Fibroblast of villous mesenchyme (primary cell): Measurements from ENCODE around the gene CFAP54. TPM values are rescaled to one million over a fixed set of nuclear protein-coding genes. Genes with fewer than 3 reads are reported as not detected.

Source experiments
- DNase-seq: peaks from one replicate; pipeline ENCODE4 v3.0.0-alpha.2; 2010; ENCODE audit warnings: low read depth
- H3K4me3 ChIP-seq: 2 replicates; pipeline ENCODE4 v1.5.1; 2011; ENCODE audit warnings: low read depth, mild to moderate bottlenecking, low read length
- CTCF ChIP-seq: IDR thresholded peaks from 2 replicates; pipeline ENCODE4 v1.5.1; 2012; ENCODE audit warnings: low read depth, mild to moderate bottlenecking, low read length; ENCODE audit not compliant: insufficient read depth
- total RNA-seq: library from RNA; depleted of rRNA; stranded (reverse); fragments of >200 nt; gene quantifications from 2 replicates; pipeline ENCODE4 v1.2.3, GENCODE V29; 2012

The CFAP54 gene
- total RNA-seq, 1 donor, result 0.86 TPM

- TF ChIP-seq CTCF, result no peak
- no peak for DNase-seq
- H3K4me3 ChIP-seq, result no peak overlapping the region
These were observed 319.2 kb downstream of the CFAP54 start for GRCh38 chr12:96808587-96808986.

GRCh38 chr12:96809522-96809921, 320.1 kb downstream of the CFAP54 start:
- TF ChIP-seq CTCF, result no peak
- no peak for DNase-seq
- H3K4me3 ChIP-seq, result no peak overlapping the region

DNA sequence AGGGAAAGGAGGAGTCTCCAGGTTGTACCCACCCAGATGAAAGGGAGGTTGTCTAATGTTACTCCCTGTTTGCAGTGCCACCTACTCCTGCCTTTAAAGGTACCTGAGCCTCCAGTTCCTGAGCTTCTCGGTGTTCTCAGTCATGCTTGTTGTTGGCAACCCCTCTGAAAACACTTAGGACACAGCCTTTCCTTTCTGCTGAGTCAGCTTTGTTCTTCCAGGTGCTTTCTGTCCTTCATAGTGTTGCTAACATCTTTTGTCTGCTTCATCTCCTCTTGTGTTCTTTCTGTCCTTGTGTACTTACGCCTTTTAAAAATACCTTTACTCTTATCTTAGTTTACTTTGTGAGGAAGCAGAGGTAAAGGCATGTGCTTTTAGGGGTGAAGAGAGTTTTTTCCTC, 320.7 kb downstream of the CFAP54 start:
- TF ChIP-seq CTCF, result no peak
- DNase-seq, result no peak
- H3K4me3 ChIP-seq, result no peak overlapping the region

DNA sequence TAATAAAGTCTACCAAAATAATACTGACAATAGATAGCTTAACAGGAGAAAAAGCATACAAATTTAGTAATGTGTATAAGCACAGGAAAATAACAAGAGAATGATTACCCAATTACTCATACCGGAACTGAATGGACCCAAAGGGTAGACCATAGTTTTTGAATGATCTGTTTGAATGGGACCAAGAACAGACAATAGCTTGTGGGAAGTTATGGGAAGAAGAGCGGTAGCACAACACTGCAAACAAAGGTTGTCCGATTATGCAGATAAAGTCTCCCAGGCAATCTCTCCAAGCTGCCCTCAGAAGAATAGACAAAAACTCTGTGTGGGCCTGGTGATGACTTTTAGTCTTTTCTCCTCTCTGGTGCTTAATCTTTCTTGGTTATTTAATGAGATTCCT, 321.1 kb downstream of the CFAP54 start:
- DNase-seq, result no peak
- no peak for TF ChIP-seq CTCF

GRCh38 chr12:96811083-96811482, 321.7 kb downstream of the CFAP54 start:
- TF ChIP-seq CTCF, result no peak
- no peak overlapping the region for H3K4me3 ChIP-seq
- DNase-seq, result peak; percentile 43

More for the DNA sequence above, 321.1 kb downstream of the CFAP54 start:
- H3K4me3 ChIP-seq, result no peak overlapping the region

DNA sequence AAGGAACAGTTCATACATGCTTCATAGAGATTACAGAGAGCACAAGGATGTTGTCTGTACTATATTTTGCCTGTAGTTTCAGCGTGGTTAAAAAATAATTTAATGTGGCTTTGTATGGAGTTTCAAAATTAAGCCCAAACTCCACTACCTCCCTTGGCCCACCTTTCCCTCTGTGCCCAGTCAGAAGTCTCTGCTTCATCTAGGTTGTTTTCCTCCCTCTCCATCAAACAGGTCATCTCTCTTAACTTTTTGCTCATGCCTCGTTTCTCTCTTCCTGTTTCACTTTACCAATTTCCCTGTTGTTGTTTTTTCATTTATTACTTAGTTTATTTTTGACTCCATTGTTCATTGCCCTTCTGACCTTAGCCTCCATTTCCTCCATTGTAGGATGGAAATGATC, 322.8 kb downstream of the CFAP54 start:
- TF ChIP-seq CTCF, result no peak
- DNase-seq, result no peak
- H3K4me3 ChIP-seq, result no peak overlapping the region

- H3K4me3 ChIP-seq, result no peak overlapping the region
- DNase-seq, result no peak
- no peak for TF ChIP-seq CTCF
These were observed 324.8 kb downstream of the CFAP54 start for GRCh38 chr12:96814200-96814599.
